HG03354 (cell line): ENCODE data around the gene NXN.
"Not testable (repeated sequence)": the region's sequence is repeated elsewhere in the genome, so short reads cannot be mapped to it uniquely, and the experiment has no call there.

ENCODE experiments used
- ATAC-seq: cut with Tn5 transposase; IDR thresholded peaks from one replicate; pipeline ENCODE4 v1.9.1; 2021; ENCODE audit warnings: mild to moderate bottlenecking; ENCODE audit not compliant: unreplicated experiment, poor library complexity, severe bottlenecking

The NXN gene

GRCh38 chr17:812638-813204, 166.9 kb downstream of the NXN start:
- no peak for ATAC-seq

DNA sequence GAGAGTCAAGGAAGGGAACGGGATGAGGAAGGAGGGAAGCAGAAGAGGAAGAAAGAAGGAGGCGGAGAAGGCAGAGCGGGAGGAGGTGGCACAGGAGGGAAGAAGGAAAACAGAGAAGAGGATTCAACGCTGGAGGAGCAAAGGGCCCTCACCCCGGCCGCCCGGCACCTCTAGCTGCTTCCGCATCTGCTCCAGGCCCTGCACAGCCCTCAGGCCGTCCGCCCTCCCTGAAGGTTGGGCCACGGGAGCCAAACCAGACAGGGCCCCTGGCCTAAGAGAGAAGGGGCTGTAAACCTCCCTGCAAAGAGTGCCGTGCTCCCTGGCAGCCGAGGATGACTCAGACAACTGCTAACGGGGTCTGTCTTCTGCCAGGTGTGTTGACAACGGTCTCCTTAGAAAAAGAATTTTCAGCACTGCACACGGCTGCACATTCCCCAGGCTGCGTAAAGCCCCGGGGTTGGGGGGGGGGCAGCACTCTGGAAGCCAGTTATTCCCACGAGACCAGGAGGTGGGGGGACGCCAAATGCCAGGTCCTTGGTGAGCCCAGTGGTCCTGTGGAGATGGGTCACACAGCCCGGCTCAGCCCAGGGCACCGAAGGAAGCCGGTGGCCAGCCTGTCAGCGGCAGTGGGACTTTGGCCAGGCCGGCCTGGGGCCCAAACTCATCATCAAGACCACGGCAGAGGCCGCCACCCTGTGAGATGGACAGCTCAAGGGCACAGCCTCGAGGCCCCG, 168.4 kb downstream of the NXN start:
- ATAC-seq: no peak

DNA sequence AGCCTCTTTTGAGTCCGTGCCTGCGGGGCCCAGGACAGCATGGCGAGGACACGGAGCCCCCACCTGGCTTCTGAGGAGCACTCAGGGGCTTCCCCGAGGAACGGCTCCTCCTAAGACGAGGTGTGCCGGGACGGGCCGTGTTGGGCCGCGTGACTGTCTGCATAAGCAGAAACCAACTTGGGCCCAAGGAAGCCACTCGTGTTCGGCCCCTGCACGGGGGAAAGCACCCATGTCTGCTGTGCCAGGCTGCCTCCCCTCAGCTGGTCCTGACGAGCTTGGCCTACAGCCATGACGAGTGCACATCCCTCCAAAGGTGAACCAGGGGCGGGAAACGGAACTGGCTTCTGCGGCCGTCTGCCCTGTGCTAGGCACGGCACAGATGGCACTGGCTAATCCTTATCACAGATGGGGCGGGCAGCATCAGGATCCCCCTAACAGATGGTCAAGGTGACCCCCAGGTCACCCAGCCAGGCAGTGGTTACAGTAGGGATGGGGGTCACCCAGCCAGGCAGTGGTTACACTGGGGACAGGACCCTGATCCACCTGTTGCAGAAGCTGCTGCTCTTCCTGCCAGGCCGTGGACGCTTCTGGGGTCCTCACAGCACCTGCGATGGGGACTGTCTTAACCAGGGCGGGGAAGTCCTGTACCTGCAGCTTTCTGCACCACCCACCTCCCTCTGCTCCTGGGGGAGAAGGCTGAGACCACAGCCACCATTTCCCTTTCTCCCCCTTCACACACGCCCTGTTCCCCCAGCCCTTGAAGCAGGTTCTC, 171.9 kb downstream of the NXN start:
- ATAC-seq: no peak

GRCh38 chr17:806781-807522, 172.6 kb downstream of the NXN start:
- ATAC-seq: no peak

- no peak for ATAC-seq
Measured at GRCh38 chr17:806346-806745, 173.2 kb downstream of the NXN start.

DNA sequence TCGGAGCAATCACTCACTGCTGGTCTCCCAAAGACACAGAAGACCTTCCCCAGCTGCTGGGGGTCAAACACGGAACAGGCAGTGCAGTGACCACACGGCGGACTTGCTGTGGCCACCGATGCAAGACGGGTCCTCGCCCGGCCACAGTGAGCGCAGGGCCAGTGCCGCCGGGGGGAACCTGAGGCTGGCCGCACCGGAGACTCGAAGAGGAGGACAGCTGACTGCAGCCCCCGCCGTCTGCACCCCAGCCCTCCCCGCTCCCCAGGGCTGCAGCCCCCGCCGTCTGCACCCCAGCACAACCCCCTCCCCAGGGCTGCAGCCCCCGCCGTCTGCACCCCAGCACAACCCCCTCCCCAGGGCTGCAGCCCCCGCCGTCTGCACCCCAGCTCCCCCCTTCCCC, 173.7 kb downstream of the NXN start:
- not testable (repeated sequence) for ATAC-seq

DNA sequence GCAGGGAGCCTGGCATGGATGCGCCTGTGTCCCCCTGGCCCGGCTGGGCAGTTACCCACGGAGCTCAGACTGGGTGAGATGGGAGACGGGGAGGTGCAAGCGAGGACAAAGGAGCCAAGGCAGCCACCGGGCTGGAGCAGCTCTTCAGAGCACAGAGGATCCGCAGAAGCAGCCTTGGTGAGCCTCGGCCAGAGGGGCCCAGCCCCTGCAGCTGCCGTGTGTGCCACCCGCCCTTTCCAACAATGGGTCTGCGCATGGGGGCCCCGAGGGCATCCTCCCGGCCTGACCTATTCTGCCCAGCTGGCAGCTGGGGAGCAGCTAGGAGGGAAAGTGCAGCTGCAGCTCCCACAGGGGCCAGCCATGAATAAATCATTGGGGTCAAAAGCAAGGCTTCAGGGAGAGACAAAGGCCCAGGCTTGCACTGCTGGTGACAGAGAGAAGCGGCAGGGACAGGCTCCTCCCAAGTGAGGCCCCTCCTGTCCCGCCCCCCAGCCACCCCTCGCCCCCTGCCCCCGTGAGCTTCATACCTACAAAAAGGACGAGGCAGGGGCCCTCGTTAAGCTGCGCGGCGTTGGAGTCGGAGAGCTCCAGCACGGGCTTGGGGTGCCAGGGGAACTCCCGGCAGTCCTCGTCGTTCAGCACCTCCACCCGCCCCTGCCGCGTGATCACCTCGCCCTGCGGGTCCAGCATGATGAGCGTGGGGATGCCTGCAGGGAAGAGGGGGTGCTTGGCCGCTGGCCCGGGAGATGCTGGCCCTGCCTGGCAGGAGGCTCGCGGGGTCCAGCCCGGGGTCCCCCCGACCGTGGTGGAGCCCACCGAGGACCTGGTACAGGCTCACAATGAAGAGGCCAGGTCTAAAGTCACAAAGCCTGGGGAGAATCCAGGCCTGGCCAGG, 174.8 kb downstream of the NXN start:
- ATAC-seq: no peak

DNA sequence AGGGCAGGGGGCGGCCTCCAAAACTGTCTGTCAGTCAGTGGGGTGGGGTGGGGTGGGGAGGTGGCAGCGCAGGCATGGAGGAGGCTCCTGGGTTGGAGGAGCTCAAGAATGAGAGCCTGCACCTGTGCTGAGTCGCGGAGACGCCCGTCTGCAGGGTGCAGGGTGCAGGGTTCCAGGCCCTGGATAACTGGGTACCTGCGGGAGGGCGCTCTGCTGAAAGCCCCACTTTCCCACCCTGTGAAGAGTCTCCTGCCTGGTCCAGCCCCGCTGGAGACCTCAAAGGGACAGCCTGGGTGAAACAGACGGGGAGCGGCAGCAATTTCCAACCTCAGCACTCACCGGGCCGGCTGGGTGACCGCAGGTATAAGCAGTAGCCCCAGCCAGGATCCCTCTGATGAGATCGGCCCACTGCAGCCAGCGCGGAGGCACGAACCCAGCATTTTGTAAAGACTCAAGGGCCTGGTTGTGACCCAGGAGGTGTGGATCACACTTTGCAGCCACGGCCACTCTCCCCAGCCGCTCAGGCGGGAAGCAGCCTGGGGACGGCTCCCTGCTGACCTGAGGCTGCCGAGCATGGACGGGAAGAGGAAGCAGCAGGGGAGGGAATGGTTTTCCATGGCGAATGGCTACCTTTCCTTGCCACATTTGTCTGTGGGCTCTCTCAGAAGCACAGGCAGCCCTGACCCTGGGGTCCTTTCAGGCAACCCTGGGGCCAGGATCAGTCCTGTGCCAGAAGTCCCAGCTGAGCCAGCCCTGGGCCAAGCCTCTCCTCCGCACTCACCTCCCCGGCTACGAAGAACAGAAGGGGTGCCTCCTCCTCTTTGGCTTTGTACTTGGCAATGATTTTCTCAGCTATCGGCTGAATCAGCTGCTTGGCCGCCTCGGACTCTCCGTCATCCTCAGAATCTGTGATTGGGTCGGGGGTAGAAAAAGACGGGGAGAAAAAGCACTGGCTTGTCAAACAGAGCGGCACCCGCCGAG, 176.4 kb downstream of the NXN start:
- no peak for ATAC-seq

GRCh38 chr17:802481-802880, 177.1 kb downstream of the NXN start:
- no peak for ATAC-seq

- no peak for ATAC-seq
Measured at GRCh38 chr17:801660-802059, 177.9 kb downstream of the NXN start.

GRCh38 chr17:800446-801242, 178.9 kb downstream of the NXN start:
- no peak for ATAC-seq

GRCh38 chr17:799261-799660, 180.3 kb downstream of the NXN start:
- ATAC-seq: no peak

DNA sequence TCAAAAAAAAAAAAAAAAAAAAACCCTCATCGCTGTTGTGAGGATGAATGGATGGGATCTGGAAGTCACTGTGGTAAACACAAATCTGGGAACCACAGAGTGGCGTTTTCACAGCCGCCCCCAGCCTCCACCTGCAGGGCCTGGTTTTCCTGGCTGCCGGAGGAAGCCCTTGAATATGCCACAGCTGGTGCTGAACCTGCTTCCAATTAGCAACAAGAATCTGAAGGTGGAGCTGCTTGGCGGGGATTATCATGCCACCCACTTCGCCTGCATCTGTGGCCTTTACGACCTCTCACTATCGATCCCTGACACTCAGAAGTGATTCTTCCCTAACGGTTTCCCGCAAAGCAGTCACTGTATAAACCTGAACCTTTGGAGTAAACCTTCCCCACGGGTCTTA, 181.3 kb downstream of the NXN start:
- ATAC-seq: no peak

GRCh38 chr17:797236-797840, 182.2 kb downstream of the NXN start:
- no peak for ATAC-seq

- ATAC-seq: no peak
Measured at GRCh38 chr17:796609-797008, 183.0 kb downstream of the NXN start.

DNA sequence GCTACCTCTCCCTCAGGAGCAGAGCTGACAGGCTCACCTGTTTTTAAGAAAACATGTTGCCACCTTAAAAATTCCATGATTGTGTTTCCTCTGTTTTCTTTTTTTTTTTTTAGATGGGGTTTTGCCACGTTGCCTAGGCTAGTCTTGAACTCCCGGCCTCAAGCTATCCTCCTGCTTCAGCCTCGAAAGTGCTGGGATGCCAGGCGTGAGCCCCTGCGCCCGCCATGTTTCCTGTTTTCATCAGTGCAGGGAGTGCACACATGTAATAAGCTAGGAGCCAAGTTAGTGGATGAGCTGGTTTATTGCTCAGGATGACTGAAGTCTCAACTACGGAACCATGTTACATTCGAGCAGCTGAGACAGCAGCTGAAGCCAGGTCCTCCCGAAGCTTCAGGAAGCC, 183.9 kb downstream of the NXN start:
- no peak for ATAC-seq

GRCh38 chr17:795276-795675, 184.3 kb downstream of the NXN start:
- ATAC-seq: no peak
